HL-60 (cell line): ENCODE results near the gene ZNF277.

ENCODE experiments used
- DNase-seq, 2 experiments: peaks; one replicate each; pipeline ENCODE4 v3.0.0-alpha.2; 2010 to 2020; ENCODE audit warnings: low read depth in 1 of 2, low spot score in 1 of 2
- H3K27ac ChIP-seq: fragments of 250-450 bp; sonication (Bioruptor Pico); replicated peaks from 2 replicates; pipeline ENCODE4 v1.5.1; 2020; ENCODE audit warnings: mild to moderate bottlenecking, moderate library complexity
- H3K27me3 ChIP-seq: fragments of 250-450 bp; sonication (Bioruptor Pico); 2 replicates; pipeline ENCODE4 v1.5.1; 2021; ENCODE audit warnings: mild to moderate bottlenecking, moderate library complexity; ENCODE audit not compliant: insufficient read depth, poor library complexity, severe bottlenecking
- H3K4me3 ChIP-seq: replicated peaks from 2 replicates; pipeline ENCODE4 v1.5.1; 2011; ENCODE audit warnings: mild to moderate bottlenecking, control low read depth, low read length; ENCODE audit not compliant: insufficient read depth
- GABPA ChIP-seq: IDR thresholded peaks from 2 replicates; pipeline ENCODE4 v1.6.1; 2012; ENCODE audit warnings: low read depth
- POLR2AphosphoS5 ChIP-seq: IDR thresholded peaks from 2 replicates; pipeline ENCODE4 v1.6.1; 2012; ENCODE audit warnings: low read depth
- SPI1 ChIP-seq: IDR thresholded peaks from 2 replicates; pipeline ENCODE4 v1.6.1; 2012; ENCODE audit warnings: low read depth, mild to moderate bottlenecking, borderline replicate concordance
- TF ChIP-seq, protein P1 (sequence below): IDR thresholded peaks from 2 replicates; pipeline ENCODE4 v1.6.1; 2012; ENCODE audit warnings: low read depth; ENCODE audit not compliant: insufficient replicate concordance
- TF ChIP-seq, protein P2 (sequence below): IDR thresholded peaks from one replicate; pipeline ENCODE4 v1.5.1; 2011; ENCODE audit warnings: low read length, control low read depth, inconsistent platforms; ENCODE audit not compliant: insufficient read depth

The ZNF277 gene

DNA sequence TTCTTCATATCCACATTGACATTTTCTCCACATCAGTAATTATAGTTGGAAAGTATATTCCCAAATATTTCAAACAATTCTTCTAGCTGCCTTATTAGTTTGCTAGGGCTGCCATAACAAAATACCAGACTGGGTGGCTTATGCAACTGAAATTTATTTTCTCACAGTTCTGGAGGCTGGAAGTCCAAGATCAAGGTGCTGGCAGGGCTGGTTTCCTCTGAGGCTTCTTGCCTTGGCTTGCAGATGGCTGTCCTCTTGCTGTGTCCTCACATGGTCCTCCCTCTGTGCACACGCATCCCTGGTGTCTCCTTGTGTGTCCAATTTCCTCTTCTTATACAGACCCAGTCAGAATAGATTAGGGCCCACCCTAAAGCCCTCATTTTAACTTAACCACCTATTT, 34.8 kb upstream of the ZNF277 start:
- no peak for DNase-seq
- H3K4me3 ChIP-seq = no peak overlapping the region
- no peak overlapping the region for H3K27ac ChIP-seq
- TF ChIP-seq, protein P1, sequence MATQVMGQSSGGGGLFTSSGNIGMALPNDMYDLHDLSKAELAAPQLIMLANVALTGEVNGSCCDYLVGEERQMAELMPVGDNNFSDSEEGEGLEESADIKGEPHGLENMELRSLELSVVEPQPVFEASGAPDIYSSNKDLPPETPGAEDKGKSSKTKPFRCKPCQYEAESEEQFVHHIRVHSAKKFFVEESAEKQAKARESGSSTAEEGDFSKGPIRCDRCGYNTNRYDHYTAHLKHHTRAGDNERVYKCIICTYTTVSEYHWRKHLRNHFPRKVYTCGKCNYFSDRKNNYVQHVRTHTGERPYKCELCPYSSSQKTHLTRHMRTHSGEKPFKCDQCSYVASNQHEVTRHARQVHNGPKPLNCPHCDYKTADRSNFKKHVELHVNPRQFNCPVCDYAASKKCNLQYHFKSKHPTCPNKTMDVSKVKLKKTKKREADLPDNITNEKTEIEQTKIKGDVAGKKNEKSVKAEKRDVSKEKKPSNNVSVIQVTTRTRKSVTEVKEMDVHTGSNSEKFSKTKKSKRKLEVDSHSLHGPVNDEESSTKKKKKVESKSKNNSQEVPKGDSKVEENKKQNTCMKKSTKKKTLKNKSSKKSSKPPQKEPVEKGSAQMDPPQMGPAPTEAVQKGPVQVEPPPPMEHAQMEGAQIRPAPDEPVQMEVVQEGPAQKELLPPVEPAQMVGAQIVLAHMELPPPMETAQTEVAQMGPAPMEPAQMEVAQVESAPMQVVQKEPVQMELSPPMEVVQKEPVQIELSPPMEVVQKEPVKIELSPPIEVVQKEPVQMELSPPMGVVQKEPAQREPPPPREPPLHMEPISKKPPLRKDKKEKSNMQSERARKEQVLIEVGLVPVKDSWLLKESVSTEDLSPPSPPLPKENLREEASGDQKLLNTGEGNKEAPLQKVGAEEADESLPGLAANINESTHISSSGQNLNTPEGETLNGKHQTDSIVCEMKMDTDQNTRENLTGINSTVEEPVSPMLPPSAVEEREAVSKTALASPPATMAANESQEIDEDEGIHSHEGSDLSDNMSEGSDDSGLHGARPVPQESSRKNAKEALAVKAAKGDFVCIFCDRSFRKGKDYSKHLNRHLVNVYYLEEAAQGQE = no peak
- TF ChIP-seq POLR2AphosphoS5 (no peak), SPI1 (no peak), GABPA (no peak)
- TF ChIP-seq, protein P2, sequence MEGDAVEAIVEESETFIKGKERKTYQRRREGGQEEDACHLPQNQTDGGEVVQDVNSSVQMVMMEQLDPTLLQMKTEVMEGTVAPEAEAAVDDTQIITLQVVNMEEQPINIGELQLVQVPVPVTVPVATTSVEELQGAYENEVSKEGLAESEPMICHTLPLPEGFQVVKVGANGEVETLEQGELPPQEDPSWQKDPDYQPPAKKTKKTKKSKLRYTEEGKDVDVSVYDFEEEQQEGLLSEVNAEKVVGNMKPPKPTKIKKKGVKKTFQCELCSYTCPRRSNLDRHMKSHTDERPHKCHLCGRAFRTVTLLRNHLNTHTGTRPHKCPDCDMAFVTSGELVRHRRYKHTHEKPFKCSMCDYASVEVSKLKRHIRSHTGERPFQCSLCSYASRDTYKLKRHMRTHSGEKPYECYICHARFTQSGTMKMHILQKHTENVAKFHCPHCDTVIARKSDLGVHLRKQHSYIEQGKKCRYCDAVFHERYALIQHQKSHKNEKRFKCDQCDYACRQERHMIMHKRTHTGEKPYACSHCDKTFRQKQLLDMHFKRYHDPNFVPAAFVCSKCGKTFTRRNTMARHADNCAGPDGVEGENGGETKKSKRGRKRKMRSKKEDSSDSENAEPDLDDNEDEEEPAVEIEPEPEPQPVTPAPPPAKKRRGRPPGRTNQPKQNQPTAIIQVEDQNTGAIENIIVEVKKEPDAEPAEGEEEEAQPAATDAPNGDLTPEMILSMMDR = no peak
- H3K27me3 ChIP-seq = no peaks in the 10 kb centered on the region

DNA sequence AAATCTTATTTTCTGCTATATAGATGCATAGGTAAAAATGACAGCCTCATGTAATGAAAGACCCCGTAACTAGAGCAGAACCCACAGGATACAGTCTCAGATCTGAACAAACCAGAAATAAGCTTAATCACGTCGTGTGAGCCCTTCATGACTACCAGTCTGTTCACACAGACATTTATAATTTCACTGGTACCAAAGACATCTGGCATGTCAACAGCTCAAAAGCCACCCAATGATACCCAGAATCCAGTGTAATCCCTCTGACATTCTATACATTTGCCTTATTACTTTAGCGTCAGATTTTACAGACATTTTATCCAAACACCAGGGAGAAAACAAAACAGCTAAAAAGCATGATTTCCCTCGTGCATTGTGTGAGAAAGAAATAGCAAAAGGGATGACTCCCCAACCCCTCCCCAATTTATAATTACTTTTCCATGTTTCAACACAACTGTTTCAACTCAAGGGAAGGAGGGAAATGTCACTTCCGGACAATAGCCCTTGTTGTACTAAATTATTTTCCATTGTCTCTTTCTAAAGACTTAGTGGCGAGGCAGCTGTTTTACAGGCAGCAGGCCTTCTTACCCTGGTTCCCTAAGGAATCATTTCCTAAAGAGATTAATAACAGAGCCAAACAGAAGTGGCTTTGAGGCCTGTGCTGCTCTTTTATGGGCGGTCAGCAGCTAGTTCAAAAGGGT, 33.5 kb upstream of the ZNF277 start:
- DNase-seq = no peak
- Histone ChIP-seq H3K27me3 (no peaks in the 10 kb centered on the region), H3K27ac (no peak overlapping the region), H3K4me3 (no peak overlapping the region)
- TF ChIP-seq, protein P1 = no peak
- TF ChIP-seq SPI1 (no peak), POLR2AphosphoS5 (no peak), GABPA (no peak)
- TF ChIP-seq, protein P2 = no peak

DNA sequence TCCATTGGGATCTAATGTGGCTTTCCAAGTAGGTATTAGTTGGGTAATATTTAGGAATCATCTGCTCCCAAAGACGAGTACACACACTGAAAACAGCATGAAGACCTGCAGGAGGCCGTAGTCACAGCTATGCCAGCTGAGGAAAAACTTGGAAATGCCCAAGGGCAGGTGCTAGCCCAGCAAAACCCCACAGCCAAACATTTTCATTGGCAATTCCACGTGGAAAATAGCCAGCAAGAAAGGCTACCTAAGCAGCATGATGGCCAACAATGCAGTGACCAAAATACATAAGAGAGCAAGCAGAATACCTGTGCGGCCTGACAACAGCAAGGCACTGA, 33.0 kb upstream of the ZNF277 start:
- no peak for DNase-seq
- H3K4me3 ChIP-seq = no peak overlapping the region
- TF ChIP-seq, protein P1 = no peak
- no peak for TF ChIP-seq POLR2AphosphoS5
- no peak for TF ChIP-seq SPI1
- TF ChIP-seq, protein P2 = no peak
- no peak for TF ChIP-seq GABPA
- no peak overlapping the region for H3K27ac ChIP-seq
- no peaks in the 10 kb centered on the region for H3K27me3 ChIP-seq
